Naive thymus-derived CD8-positive, alpha-beta T cell (primary cell): ENCODE measurements around the gene CEP78. TPM values are rescaled to one million over a fixed set of nuclear protein-coding genes. Genes with fewer than 3 reads are reported as not detected.
"Not testable (repeated sequence)": the region's sequence is repeated elsewhere in the genome, so short reads cannot be mapped to it uniquely, and the experiment has no call there.

Source experiments
- ATAC-seq, 2 donors: fragments of 150-1000 bp; cut with Tn5 transposase in 1 of 2; sonication (Bioruptor Pico), chemical (Tn5 transposase) in 1 of 2; 1 replicate in 1 of 2; 2 replicates in 1 of 2; pipeline ENCODE4 v1.10.0; 2021; ENCODE audit warnings: mild to moderate bottlenecking in 2 of 2, moderate library complexity in 2 of 2
- POLR2A ChIA-PET: fragments of 350-600 bp; sonication (Branson Sonifier 250); formaldehyde crosslinking; loops from one replicate; lab custom pipeline; 2021; ENCODE audit warnings: antibody characterized with exemption; lab: Charles Lee
- DNase-seq, 10 donors: peaks; one replicate each; pipeline versions ENCODE4 v3.0.0 to v3.0.0-alpha.2; 2020 to 2022
- H3K27ac Mint-ChIP-seq, 10 donors: one replicate each; pipeline ENCODE4 v1.8.0; 2020 to 2022; ENCODE audit warnings: mild to moderate bottlenecking in 10 of 10, mixed read lengths in 10 of 10, moderate library complexity in 4 of 10, inconsistent platforms in 1 of 10
- H3K27me3 Mint-ChIP-seq, 5 donors: one replicate each; pipeline ENCODE4 v1.8.0; 2021 to 2022; ENCODE audit warnings: mixed read lengths in 5 of 5
- H3K36me3 Mint-ChIP-seq, 3 donors: one replicate each; pipeline ENCODE4 v1.8.0; 2020 to 2022; ENCODE audit warnings: mixed read lengths in 3 of 3, mild to moderate bottlenecking in 2 of 3, inconsistent platforms in 1 of 3
- H3K4me1 Mint-ChIP-seq, 4 donors: one replicate each; pipeline ENCODE4 v1.8.0; 2021 to 2022; ENCODE audit warnings: mixed read lengths in 4 of 4
- H3K4me3 Mint-ChIP-seq, 10 donors: one replicate each; pipeline ENCODE4 v1.8.0; 2020 to 2022; ENCODE audit warnings: mild to moderate bottlenecking in 10 of 10, mixed read lengths in 10 of 10, moderate library complexity in 6 of 10, inconsistent platforms in 1 of 10
- H3K9me3 Mint-ChIP-seq, 9 donors: one replicate each; pipeline ENCODE4 v1.8.0; 2020 to 2022; ENCODE audit warnings: mixed read lengths in 9 of 9, mild to moderate bottlenecking in 3 of 9, inconsistent platforms in 1 of 9, moderate library complexity in 1 of 9
- polyA plus RNA-seq, 3 donors: library from polyadenylated mRNA; unstranded; fragments of 300-500 nt; fragmentation: Illumina TruSeq; gene quantifications; one replicate each; pipeline ENCODE4 v1.2.3, GENCODE V29; 2021
- total RNA-seq, 8 experiments: library from RNA in 2 of 8; stranded (reverse) in 2 of 8; gene quantifications; one replicate each; pipeline ENCODE4 v1.2.3 and lab custom pipeline; 2021 to 2026

The CEP78 gene
- total and polyA plus RNA-seq, 5 experiments from 2014 or later, result 14.7 to 35.9 (median 21.2) TPM

DNA sequence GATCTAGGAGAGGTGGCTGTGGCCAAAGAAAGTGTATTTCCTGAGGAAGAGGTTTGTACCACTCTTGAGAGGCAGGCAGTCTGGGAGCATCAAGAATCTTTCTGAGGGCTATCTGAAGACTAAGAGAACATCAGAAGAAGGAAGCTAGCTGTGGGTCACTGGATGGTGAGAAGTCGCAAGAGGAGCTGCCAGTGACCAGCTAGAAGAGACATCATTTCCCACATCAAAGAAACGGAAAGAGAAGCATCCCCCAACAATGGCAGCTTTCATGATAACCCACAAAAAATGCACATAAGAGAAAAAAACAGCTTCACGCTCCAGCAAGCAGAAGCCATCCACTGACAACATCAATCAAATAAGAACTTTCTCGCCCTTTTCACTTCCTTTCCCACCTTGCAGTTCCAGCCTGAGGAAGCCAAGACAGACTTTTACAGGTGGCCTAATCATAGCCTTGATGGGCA is 25.0 kb upstream of the CEP78 start:
- POLR2A ChIA-PET, result interaction anchor here (0.6 to 3.8 kb wide), 5 partner anchors 10 to 260 kb away, joined by 4 to 28 read pairs (median 5); partner anchors contain the start of gene GNAQ
- DNase-seq (peak in 6 of 10 donors; percentile 24 to 65 (median 51)), ATAC-seq (peak; percentile 75 to 81)
- H3K4me3 Mint-ChIP-seq, result peak overlapping the region; percentile 53 to 79 (median 68)
- peaks cover 0 to 31% (median 7%) of the 10 kb centered on the region in 9 donors for H3K9me3 Mint-ChIP-seq
- peak overlapping the region; percentile 27 to 94 (median 86) for H3K27ac Mint-ChIP-seq
- H3K27me3 Mint-ChIP-seq, result no peaks in the 10 kb centered on the region
- H3K36me3 Mint-ChIP-seq, result peaks cover 0 to 10% (median 0%) of the 10 kb centered on the region in 3 donors
- H3K4me1 Mint-ChIP-seq, result peaks cover 29 to 61% (median 43%) of the 10 kb centered on the region in 4 donors

DNA sequence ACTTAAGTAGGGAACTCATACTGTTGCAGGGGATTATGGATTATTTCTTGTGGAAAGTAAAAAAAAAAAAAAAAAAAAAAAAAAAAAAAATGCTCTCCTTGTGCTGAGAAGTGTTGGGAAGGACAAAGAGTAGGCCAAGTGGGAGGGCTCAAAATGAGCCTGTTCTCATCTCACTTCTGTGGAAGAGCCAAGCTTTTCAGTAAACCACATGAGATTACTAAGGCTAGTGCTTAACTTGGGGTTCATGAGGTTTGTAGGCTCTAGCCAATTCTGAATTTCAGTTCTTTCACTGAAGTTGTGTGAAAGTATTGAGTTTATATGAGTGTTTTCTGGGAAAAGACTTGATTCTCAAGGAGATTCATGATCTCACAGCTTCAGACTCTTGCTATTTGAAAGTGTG is 23.0 kb upstream of the CEP78 start:
- ATAC-seq (no peak), DNase-seq (no peak)
- POLR2A ChIA-PET, result interaction anchor here (3.8 kb wide), 1 partner anchor 12 kb away, joined by 28 read pairs; no protein-coding TSS in a partner anchor
- H3K36me3 Mint-ChIP-seq, result no peaks in the 10 kb centered on the region
- H3K27me3 Mint-ChIP-seq, result no peaks in the 10 kb centered on the region
- peaks cover 28 to 61% (median 43%) of the 10 kb centered on the region in 4 donors for H3K4me1 Mint-ChIP-seq
- peak overlapping the region in 6 of 10 donors; percentile 12 to 93 (median 48) for H3K27ac Mint-ChIP-seq
- H3K9me3 Mint-ChIP-seq, result peaks cover 0 to 12% (median 0%) of the 10 kb centered on the region in 9 donors
- H3K4me3 Mint-ChIP-seq, result peak overlapping the region in 3 of 10 donors; percentile 15 to 63 (median 45)

DNA sequence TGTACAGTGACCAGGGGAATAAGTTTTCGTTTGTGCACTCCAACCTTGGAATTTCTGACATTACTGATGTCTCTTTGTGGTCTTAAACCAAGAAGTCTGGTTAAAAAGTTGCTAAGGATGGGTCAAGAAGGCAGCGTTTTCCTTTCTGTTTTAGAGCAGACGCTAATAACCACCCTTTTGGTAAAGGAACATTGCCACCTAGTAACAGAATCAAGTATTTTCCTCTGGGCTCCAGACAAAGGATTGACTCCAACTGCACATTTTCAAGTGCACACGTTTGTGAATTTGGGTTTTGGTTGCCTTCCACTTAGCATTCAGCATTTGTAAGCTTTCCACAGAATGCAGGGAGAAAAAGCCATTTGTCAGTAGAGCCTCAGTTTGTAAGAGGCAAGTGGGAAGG is 22.2 kb upstream of the CEP78 start:
- DNase-seq, result peak in 3 of 10 donors; percentile 40 to 50 (median 43)

DNA sequence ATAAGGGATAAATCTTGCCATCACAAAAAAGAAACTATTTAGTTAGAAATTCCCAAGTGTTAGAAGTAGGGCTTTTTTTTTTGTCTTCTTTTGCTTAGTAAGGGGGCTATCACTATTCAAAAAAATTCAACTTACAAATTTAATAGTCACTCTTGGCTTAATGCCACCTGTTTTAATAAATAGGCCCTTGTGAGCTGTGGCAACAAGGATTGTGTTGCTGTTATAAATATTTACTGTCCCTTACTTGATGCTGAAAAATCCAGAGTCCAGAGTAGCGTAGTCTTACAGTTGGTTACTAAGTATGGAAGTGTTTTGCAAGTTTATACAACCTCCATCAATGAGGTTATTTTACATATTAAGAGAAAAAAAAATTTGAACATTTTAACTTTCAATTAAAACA is 21.4 kb upstream of the CEP78 start:
- POLR2A ChIA-PET, result interaction anchor here (0.9 to 1.5 kb wide), 3 partner anchors 19 to 237 kb away, joined by 3 to 6 read pairs (median 3); no protein-coding TSS in a partner anchor
- Mint-ChIP-seq H3K9me3 (no peaks in the 10 kb centered on the region), H3K27ac (no peak overlapping the region), H3K4me1 (peaks cover 27 to 45% (median 39%) of the 10 kb centered on the region in 4 donors), H3K4me3 (no peak overlapping the region), H3K27me3 (no peaks in the 10 kb centered on the region), H3K36me3 (no peaks in the 10 kb centered on the region)
- DNase-seq, result no peak
- ATAC-seq, result no peak

More for the DNA sequence above, 22.2 kb upstream of the CEP78 start:
- no peaks in the 10 kb centered on the region for H3K27me3 Mint-ChIP-seq
- POLR2A ChIA-PET, result interaction anchor here (0.9 to 3.8 kb wide), 2 partner anchors 13 to 99 kb away, joined by 3 to 28 read pairs; no protein-coding TSS in a partner anchor
- H3K4me1 Mint-ChIP-seq, result peaks cover 27 to 52% (median 42%) of the 10 kb centered on the region in 4 donors
- H3K4me3 Mint-ChIP-seq, result peak overlapping the region in 5 of 10 donors; percentile 6 to 62 (median 18)
- peak overlapping the region in 5 of 10 donors; percentile 23 to 77 (median 37) for H3K27ac Mint-ChIP-seq
- peak; percentile 52 to 72 for ATAC-seq
- H3K36me3 Mint-ChIP-seq, result no peaks in the 10 kb centered on the region
- H3K9me3 Mint-ChIP-seq, result peaks cover 0 to 4% (median 0%) of the 10 kb centered on the region in 9 donors

DNA sequence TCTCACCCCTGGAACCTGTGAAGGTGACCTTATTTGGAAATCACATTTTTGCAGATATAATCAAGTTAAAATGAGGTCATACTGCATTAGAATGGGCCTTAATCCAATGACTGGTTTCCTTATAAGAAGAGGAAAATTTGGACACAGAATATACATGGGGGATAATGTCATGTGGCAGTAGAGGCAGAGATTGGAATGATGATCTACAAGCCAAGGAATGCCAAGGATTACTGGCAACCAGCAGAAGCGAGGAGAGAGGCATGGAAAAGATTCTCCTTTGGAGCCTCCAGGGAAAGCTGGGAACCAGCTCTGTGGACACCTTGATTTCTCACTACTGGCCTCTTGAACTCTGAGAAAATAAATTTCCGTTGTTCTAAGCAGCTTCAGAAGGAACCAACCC is 20.2 kb upstream of the CEP78 start:
- ATAC-seq, result no peak
- H3K36me3 Mint-ChIP-seq, result no peaks in the 10 kb centered on the region
- H3K27me3 Mint-ChIP-seq, result no peaks in the 10 kb centered on the region
- peaks cover 19 to 34% (median 29%) of the 10 kb centered on the region in 4 donors for H3K4me1 Mint-ChIP-seq
- no peaks in the 10 kb centered on the region for H3K9me3 Mint-ChIP-seq
- no peak overlapping the region for H3K4me3 Mint-ChIP-seq
- DNase-seq, result no peak
- no peak overlapping the region for H3K27ac Mint-ChIP-seq
- POLR2A ChIA-PET, result interaction anchor here (1.5 kb wide), 1 partner anchor 239 kb away, joined by 3 read pairs; no protein-coding TSS in a partner anchor

DNA sequence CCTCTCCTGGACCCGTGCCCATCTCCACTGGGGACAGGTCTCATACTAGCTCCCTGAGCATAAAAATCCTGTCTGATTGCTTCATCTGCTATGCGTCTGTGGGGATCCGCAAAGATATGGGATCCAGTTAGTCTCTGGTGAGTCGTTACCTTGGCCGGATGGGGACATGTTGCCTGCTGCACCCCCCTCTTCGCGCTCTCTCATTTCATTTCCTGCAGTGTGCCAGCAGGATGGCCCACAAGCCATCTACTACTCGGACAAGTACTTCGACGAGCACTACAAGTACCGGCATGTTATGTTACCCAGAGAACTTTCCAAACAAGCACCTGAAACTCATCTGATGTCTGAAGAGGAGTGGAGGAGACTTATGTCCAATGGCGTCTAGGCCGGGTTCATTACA is 17.0 kb upstream of the CEP78 start:
- Mint-ChIP-seq H3K36me3 (no peaks in the 10 kb centered on the region), H3K4me3 (no peak overlapping the region), H3K9me3 (no peaks in the 10 kb centered on the region), H3K27me3 (no peaks in the 10 kb centered on the region), H3K27ac (peak overlapping the region in 1 of 10 donors; percentile 42), H3K4me1 (peaks cover under 1 to 4% (median 2%) of the 10 kb centered on the region in 4 donors)
- DNase-seq (no peak), ATAC-seq (no peak)
- POLR2A ChIA-PET, result no interaction called here

DNA sequence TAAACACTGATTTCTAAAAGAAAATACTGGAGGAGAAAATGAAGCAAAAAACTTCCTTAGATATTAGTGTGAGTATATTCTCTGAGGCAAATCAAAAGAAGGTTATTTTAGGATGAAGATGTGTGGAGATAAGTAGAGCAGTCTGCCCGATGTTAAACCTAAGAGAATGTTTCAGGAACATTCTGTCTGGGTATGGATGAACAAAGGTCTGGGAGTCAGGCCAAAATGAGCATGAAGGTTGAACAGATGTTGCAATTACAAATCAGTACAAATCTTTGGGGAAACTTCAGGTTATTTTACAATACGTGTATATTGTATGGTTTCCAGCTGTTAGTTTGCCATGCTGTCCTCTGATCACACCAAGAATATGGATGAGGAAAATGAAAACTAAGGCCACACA is 14.4 kb upstream of the CEP78 start:
- peak overlapping the region in 1 of 10 donors; percentile 26 for H3K27ac Mint-ChIP-seq
- no peak for ATAC-seq
- H3K27me3 Mint-ChIP-seq, result peaks cover 0 to 3% (median 0%) of the 10 kb centered on the region in 5 donors
- no peaks in the 10 kb centered on the region for H3K9me3 Mint-ChIP-seq
- H3K36me3 Mint-ChIP-seq, result no peaks in the 10 kb centered on the region
- no peak overlapping the region for H3K4me3 Mint-ChIP-seq
- peaks cover 0 to 4% (median 0%) of the 10 kb centered on the region in 4 donors for H3K4me1 Mint-ChIP-seq
- POLR2A ChIA-PET, result no interaction called here
- no peak for DNase-seq

DNA sequence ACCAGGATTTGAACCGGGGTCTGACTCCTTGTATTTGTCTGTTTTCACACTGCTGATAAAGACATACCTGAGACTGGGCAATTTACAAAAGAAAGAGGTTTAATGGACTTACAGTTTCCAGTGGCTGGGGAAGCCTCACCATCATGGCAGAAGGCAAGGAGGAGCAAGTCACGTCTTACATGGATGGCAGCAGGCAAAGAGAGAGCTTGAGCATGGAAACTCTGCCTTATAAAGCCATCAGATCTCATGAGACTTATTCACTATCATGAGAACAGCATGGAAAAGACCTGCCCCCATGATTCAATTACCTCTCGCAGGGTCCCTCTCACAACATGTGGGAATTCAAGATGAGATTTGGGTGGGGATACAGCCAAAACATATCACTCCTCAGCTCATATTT is 14.0 kb upstream of the CEP78 start:
- peak overlapping the region in 1 of 10 donors; percentile 2 for H3K27ac Mint-ChIP-seq
- H3K36me3 Mint-ChIP-seq, DNase-seq, ATAC-seq, H3K4me3 Mint-ChIP-seq, H3K4me1 Mint-ChIP-seq, H3K9me3 Mint-ChIP-seq, H3K27me3 Mint-ChIP-seq, POLR2A ChIA-PET: not testable (repeated sequence)

DNA sequence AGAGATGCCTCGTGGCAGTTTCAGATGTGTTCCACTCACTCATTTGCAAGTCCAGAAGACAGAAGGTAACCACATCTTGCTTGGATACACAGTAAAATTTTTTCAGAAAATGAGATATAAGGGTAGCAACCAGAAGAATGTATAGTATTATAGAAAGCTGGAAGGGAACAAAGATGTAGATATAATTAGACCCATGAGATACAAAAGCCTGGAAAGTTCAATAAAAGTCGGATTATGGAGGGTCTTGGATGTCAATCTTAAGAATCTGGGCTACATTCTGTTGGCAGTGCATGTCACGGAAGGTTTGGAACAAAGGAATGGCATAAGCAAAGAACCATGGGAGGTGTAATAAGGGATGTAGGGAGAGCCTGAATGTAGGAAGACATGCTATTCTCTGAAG is 5.1 kb upstream of the CEP78 start:
- Mint-ChIP-seq H3K27ac (no peak overlapping the region), H3K4me3 (no peak overlapping the region), H3K9me3 (no peaks in the 10 kb centered on the region), H3K27me3 (peaks cover 0 to 3% (median 0%) of the 10 kb centered on the region in 5 donors), H3K4me1 (peaks cover 0 to 13% (median 8%) of the 10 kb centered on the region in 4 donors), H3K36me3 (no peaks in the 10 kb centered on the region)
- ATAC-seq (no peak), DNase-seq (no peak)
- POLR2A ChIA-PET, result no interaction called here

DNA sequence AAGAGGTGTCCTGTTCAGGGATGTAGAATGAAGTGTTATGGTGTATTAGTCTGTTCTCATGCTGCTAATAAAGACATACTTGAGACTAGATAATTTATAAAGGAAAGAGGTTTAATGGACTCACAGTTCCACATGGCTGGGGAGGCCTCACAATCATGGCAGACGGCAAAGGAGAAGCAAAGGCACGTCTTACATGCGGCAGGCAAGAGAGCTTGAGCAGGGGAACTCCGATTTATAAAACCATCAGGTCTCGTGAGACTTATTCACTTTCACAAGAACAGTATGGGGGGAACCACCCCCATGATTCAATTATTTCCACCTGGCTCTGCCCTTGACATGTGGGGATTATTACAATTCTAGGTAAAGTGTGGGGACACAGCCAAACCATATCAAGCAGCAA is 3.4 kb upstream of the CEP78 start:
- H3K27ac Mint-ChIP-seq, H3K4me3 Mint-ChIP-seq, H3K36me3 Mint-ChIP-seq, H3K27me3 Mint-ChIP-seq, H3K9me3 Mint-ChIP-seq, DNase-seq, POLR2A ChIA-PET, ATAC-seq: not testable (repeated sequence)
- peaks cover 5 to 23% (median 15%) of the 10 kb centered on the region in 4 donors for H3K4me1 Mint-ChIP-seq

DNA sequence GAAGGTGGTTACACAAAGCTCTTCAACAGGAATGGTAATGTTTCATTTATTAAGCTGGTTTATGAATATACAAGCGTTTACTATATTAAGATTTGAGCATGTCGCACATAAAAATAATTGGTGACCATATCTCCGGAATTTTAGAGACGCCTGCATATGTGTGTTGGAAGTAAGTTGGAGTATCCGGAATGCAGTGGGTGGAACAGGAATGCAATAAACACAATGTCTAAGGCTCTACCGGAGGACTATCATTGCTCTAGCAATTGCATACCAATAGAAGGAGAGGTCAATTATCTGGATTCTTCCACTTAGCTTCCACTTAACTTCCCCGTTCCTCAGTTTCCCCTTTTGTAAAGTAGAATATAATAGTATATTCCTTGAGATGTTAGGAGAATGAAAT is 1.1 kb upstream of the CEP78 start:
- DNase-seq (no peak), ATAC-seq (no peak)
- H3K4me1 Mint-ChIP-seq, result peaks cover 26 to 43% (median 34%) of the 10 kb centered on the region in 4 donors
- peaks cover 0 to 2% (median 0%) of the 10 kb centered on the region in 3 donors for H3K36me3 Mint-ChIP-seq
- no peaks in the 10 kb centered on the region for H3K9me3 Mint-ChIP-seq
- POLR2A ChIA-PET, result interaction anchor here (1.5 kb wide), 2 partner anchors 34 to 204 kb away, joined by 3 to 4 read pairs; no protein-coding TSS in a partner anchor
- H3K27me3 Mint-ChIP-seq, result no peaks in the 10 kb centered on the region
- H3K4me3 Mint-ChIP-seq, result peak overlapping the region in 2 of 10 donors; percentile 94 to 98
- H3K27ac Mint-ChIP-seq, result peak overlapping the region in 5 of 10 donors; percentile 0 to 97 (median 96)

DNA sequence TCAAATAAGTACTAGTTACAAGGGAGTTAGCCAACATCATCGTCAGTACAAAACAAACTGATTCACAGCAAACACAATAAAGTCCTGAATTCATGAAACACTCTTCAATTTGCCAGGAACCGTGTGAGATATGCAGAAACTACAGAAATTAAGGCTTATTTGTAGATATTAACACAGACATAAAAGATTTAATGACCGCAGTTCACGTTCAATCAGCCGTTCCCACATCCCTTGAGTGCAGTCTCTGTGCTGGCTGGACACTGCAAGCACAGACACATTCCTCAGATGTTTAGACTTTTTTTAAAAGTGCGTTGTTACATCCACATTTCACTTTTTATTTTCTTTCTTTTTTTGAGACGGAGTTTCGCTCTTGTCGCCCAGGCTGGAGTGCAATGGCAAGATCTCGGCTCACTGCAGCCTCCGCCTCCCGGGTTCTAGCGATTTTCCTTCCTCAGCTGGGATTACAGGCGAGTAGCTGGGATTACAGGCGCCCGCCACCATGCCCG is 566 bp upstream of the CEP78 start:
- no peaks in the 10 kb centered on the region for H3K27me3 Mint-ChIP-seq
- peaks cover 0 to 7% (median 2%) of the 10 kb centered on the region in 3 donors for H3K36me3 Mint-ChIP-seq
- DNase-seq, result no peak
- H3K4me1 Mint-ChIP-seq, result peaks cover 28 to 45% (median 35%) of the 10 kb centered on the region in 4 donors
- POLR2A ChIA-PET, result interaction anchor here (0.6 to 1.5 kb wide), 3 partner anchors 32 to 204 kb away, joined by 3 to 6 read pairs (median 4); no protein-coding TSS in a partner anchor
- H3K27ac Mint-ChIP-seq, result peak overlapping the region; percentile 88 to 98 (median 96)
- H3K4me3 Mint-ChIP-seq, result peak overlapping the region in 2 of 10 donors; percentile 94 to 98
- ATAC-seq, result no peak
- no peaks in the 10 kb centered on the region for H3K9me3 Mint-ChIP-seq

DNA sequence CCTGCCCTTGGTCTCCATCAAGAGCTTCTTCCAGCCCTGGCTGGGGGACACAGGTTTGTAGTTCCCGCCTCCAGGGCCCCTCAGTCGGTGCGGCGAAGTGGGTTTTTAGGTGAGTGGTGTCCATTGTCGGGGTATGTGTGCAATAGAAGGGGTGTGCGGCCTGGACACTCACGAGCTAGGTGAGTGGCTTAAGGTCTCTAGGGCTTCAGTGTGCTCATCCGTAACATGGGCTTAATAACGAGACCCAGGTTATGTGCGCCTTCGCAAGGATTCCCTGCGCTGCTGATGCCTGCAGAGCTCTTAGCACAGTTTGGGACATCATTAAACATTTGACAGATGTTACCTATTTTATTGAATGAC is 656 bp downstream of the CEP78 start:
- POLR2A ChIA-PET, result interaction anchor here (1.9 kb wide), 1 partner anchor 11 kb away, joined by 5 read pairs; no protein-coding TSS in a partner anchor
- no peak for DNase-seq
- ATAC-seq, result no peak

More for the DNA sequence above, 656 bp downstream of the CEP78 start:
- Mint-ChIP-seq H3K9me3 (no peaks in the 10 kb centered on the region), H3K4me3 (peak overlapping the region in 2 of 10 donors; percentile 94 to 98), H3K27ac (peak overlapping the region; percentile 34 to 97 (median 87)), H3K27me3 (no peaks in the 10 kb centered on the region), H3K4me1 (peaks cover 28 to 52% (median 42%) of the 10 kb centered on the region in 4 donors), H3K36me3 (peaks cover 0 to 16% (median 4%) of the 10 kb centered on the region in 3 donors)
